Peyer's patch (tissue), 4 donors: Measurements from ENCODE around the gene ALDOC. TPM values are rescaled to one million over a fixed set of nuclear protein-coding genes. Genes with fewer than 3 reads are reported as not detected.

Experiments used
- DNase-seq, 3 donors: peaks; one replicate each; pipeline ENCODE4 v3.0.0-alpha.2; 2017 to 2019
- H3K27ac ChIP-seq, 4 donors: fragments of 200-600 bp; sonication (generic); one replicate each; pipeline ENCODE4 v1.5.1; 2016 to 2019
- H3K27me3 ChIP-seq, 2 donors: fragments of 200-600 bp; sonication (generic); one replicate each; pipeline ENCODE4 v1.5.1; 2019
- H3K36me3 ChIP-seq, 3 donors: fragments of 200-600 bp; sonication (generic); one replicate each; pipeline ENCODE4 v1.5.1; 2016 to 2019
- H3K4me1 ChIP-seq, 4 donors: fragments of 200-600 bp; sonication (generic); one replicate each; pipeline ENCODE4 v1.5.1; 2016 to 2019
- H3K4me3 ChIP-seq, 4 donors: fragments of 200-600 bp; sonication (generic); 1 replicate in 3 of 4; 2 replicates in 1 of 4; pipeline ENCODE4 v1.5.1; 2016 to 2019; ENCODE audit warnings: mild to moderate bottlenecking in 1 of 4
- H3K9me3 ChIP-seq, 4 donors: fragments of 200-600 bp; sonication (generic); one replicate each; pipeline ENCODE4 v1.5.1; 2016 to 2019; ENCODE audit warnings: mild to moderate bottlenecking in 1 of 4
- CTCF ChIP-seq, 6 experiments: fragments of 450-650 bp in 4 of 6; fragments of 200-600 bp in 2 of 6; sonication (generic) in 1 of 6; IDR thresholded peaks; one replicate each; pipeline ENCODE4 v1.5.1; 2017 to 2019; ENCODE audit warnings: antibody characterized with exemption in 6 of 6, mild to moderate bottlenecking in 3 of 6, moderate library complexity in 1 of 6
- POLR2A ChIP-seq, 2 donors: fragments of 450-650 bp; IDR thresholded peaks; one replicate each; pipeline ENCODE4 v1.5.1; 2017; ENCODE audit warnings: antibody characterized with exemption in 2 of 2, mild to moderate bottlenecking in 2 of 2, moderate library complexity in 2 of 2
- total RNA-seq, 4 donors: library from RNA; depleted of rRNA; stranded (reverse); fragments of >200 nt; gene quantifications; one replicate each; pipeline ENCODE4 v1.1.0, GENCODE V29; 2016

ALDOC gene
- total RNA-seq, 4 donors from 2014 or later: 14.9 to 192 (median 120) TPM

GRCh38 chr17:28547623-28548416, 28.9 kb downstream of the ALDOC start:
- Histone ChIP-seq H3K27me3 (no peaks in the 10 kb centered on the region), H3K27ac (peak overlapping the region; percentile 7 to 79 (median 64)), H3K9me3 (no peaks in the 10 kb centered on the region), H3K4me3 (peak overlapping the region in 1 of 4 donors; percentile 11), H3K4me1 (peaks cover 0 to 29% (median 15%) of the 10 kb centered on the region in 4 donors), H3K36me3 (peaks cover 0 to 7% (median 0%) of the 10 kb centered on the region in 3 donors)
- peak; percentile 65 to 89 (median 86) for DNase-seq
- TF ChIP-seq POLR2A (IDR thresholded peaks at IDR 0.05): no peak
- TF ChIP-seq CTCF (IDR thresholded peaks at IDR 0.05): peak; percentile 69 to 94 (median 88)

- Histone ChIP-seq H3K36me3 (peaks cover 0 to 7% (median 0%) of the 10 kb centered on the region in 3 donors), H3K4me3 (no peak overlapping the region), H3K27me3 (no peaks in the 10 kb centered on the region), H3K4me1 (peaks cover 0 to 29% (median 15%) of the 10 kb centered on the region in 4 donors), H3K27ac (peak overlapping the region in 2 of 4 donors; percentile 71 to 79), H3K9me3 (no peaks in the 10 kb centered on the region)
- TF ChIP-seq CTCF (IDR thresholded peaks at IDR 0.05): no peak
- TF ChIP-seq POLR2A (IDR thresholded peaks at IDR 0.05): no peak
- DNase-seq: no peak
Measured at GRCh38 chr17:28547096-28547622, 29.5 kb downstream of the ALDOC start.

GRCh38 chr17:28545787-28546415, 30.8 kb downstream of the ALDOC start:
- Histone ChIP-seq H3K9me3 (no peaks in the 10 kb centered on the region), H3K4me3 (no peak overlapping the region), H3K27ac (no peak overlapping the region), H3K27me3 (no peaks in the 10 kb centered on the region), H3K36me3 (peaks cover 0 to 7% (median 0%) of the 10 kb centered on the region in 3 donors), H3K4me1 (peaks cover 0 to 19% (median 12%) of the 10 kb centered on the region in 4 donors)
- peak in 1 of 3 donors; percentile 35 for DNase-seq
- TF ChIP-seq POLR2A (IDR thresholded peaks at IDR 0.05) (no peak), CTCF (IDR thresholded peaks at IDR 0.05) (no peak)

GRCh38 chr17:28545141-28545503, 31.6 kb downstream of the ALDOC start:
- Histone ChIP-seq H3K9me3 (no peaks in the 10 kb centered on the region), H3K4me3 (no peak overlapping the region), H3K27ac (no peak overlapping the region), H3K4me1 (peaks cover 0 to 17% (median 11%) of the 10 kb centered on the region in 4 donors), H3K36me3 (peaks cover 0 to 7% (median 0%) of the 10 kb centered on the region in 3 donors), H3K27me3 (no peaks in the 10 kb centered on the region)
- DNase-seq: no peak
- no peak for TF ChIP-seq CTCF (IDR thresholded peaks at IDR 0.05)
- TF ChIP-seq POLR2A (IDR thresholded peaks at IDR 0.05): no peak

- TF ChIP-seq CTCF (IDR thresholded peaks at IDR 0.05) (no peak), POLR2A (IDR thresholded peaks at IDR 0.05) (no peak)
- Histone ChIP-seq H3K4me3 (no peak overlapping the region), H3K36me3 (peaks cover 0 to 7% (median 0%) of the 10 kb centered on the region in 3 donors), H3K27me3 (no peaks in the 10 kb centered on the region), H3K27ac (no peak overlapping the region), H3K9me3 (no peaks in the 10 kb centered on the region), H3K4me1 (peaks cover 0 to 13% (median 6%) of the 10 kb centered on the region in 4 donors)
- peak in 1 of 3 donors; percentile 8 for DNase-seq
Measured at GRCh38 chr17:28544402-28545140, 32.1 kb downstream of the ALDOC start.
